Lower leg skin (tissue), 4 donors: ENCODE data around the gene POFUT2. TPM values are rescaled to one million over a fixed set of nuclear protein-coding genes. Genes with fewer than 3 reads are reported as not detected.

ENCODE experiments used
- DNase-seq, 2 donors: peaks; one replicate each; pipeline ENCODE4 v3.0.0-alpha.2; 2019; ENCODE audit warnings: low spot score in 2 of 2
- H3K4me3 ChIP-seq: fragments of 200-600 bp; sonication (generic); 2 replicates; pipeline ENCODE4 v1.5.1; 2017; ENCODE audit warnings: mild to moderate bottlenecking, low read depth; ENCODE audit not compliant: poor library complexity, severe bottlenecking
- CTCF ChIP-seq, 3 donors: fragments of 450-650 bp; IDR thresholded peaks; one replicate each; pipeline ENCODE4 v1.5.1; 2016; ENCODE audit warnings: antibody characterized with exemption in 3 of 3, mild to moderate bottlenecking in 3 of 3, moderate library complexity in 2 of 3
- POLR2A ChIP-seq, 2 donors: fragments of 450-650 bp; IDR thresholded peaks; one replicate each; pipeline ENCODE4 v1.6.1; 2016 to 2017; ENCODE audit warnings: antibody characterized with exemption in 2 of 2, mild to moderate bottlenecking in 1 of 2, moderate library complexity in 1 of 2
- WGBS, 2 donors: methylation state at CpG; one replicate each; pipeline ENCODE4 v1.1.5; 2018; 5-methylcytosine and 5-hydroxymethylcytosine counted together
- intact Hi-C: fragments of 100-400 bp; cut with DNase I; formaldehyde crosslinking; loops from one replicate; pipeline ENCODE4 v1.15.0; 2023; ENCODE audit warnings: low total_unique reads
- total RNA-seq, 4 donors: library from RNA; depleted of rRNA; stranded (reverse); fragments of >200 nt; gene quantifications; one replicate each; pipeline ENCODE4 v1.1.0, GENCODE V29; 2016

The POFUT2 gene
- total RNA-seq, 4 donors from 2014 or later = 15.0 to 22.1 (median 18.9) TPM

DNA sequence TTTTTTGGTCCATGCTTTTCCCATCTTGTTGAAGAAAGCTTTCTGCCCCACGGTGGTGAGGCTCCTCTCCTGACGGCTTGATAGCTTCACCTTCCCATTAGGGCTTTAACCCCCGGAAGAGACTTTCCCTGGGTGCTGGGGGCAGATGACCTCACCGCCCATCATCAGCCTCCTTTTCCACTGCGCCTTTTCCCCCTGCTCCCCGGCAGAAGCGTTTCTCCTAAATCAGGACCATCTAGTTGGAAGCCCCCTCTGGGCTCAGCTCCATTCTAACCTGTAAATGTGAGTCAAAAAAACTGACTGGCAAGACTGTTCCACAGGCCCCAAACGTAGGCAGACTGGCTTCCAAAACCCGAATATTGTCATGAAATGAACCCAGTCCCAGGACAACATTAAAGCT lies 6.7 kb downstream of the POFUT2 start:
- 91 to 92% methylated on average over 9 of the region's 9 CpGs for WGBS, 2 donors
- no peak for TF ChIP-seq POLR2A (IDR thresholded peaks at IDR 0.05)
- TF ChIP-seq CTCF (IDR thresholded peaks at IDR 0.05) = no peak
- intact Hi-C loops = no loop called here
- DNase-seq = no peak
- H3K4me3 ChIP-seq = no peak overlapping the region

GRCh38 chr21:45280178-45280821 lies 7.4 kb downstream of the POFUT2 start:
- WGBS, 2 donors = 93 to 94% methylated on average over 28 of the region's 28 CpGs
- H3K4me3 ChIP-seq = no peak overlapping the region
- intact Hi-C loops = no loop called here
- TF ChIP-seq CTCF (IDR thresholded peaks at IDR 0.05) (no peak), POLR2A (IDR thresholded peaks at IDR 0.05) (no peak)
- peak in 1 of 2 donors; percentile 82 for DNase-seq

GRCh38 chr21:45279446-45280177 lies 8.1 kb downstream of the POFUT2 start:
- intact Hi-C loops = no loop called here
- no peak overlapping the region for H3K4me3 ChIP-seq
- no peak for TF ChIP-seq CTCF (IDR thresholded peaks at IDR 0.05)
- no peak for TF ChIP-seq POLR2A (IDR thresholded peaks at IDR 0.05)
- DNase-seq = peak in 1 of 2 donors; percentile 73
- WGBS, 2 donors = 88 to 92% methylated on average over 25 of the region's 25 CpGs

GRCh38 chr21:45278156-45278911 lies 9.4 kb downstream of the POFUT2 start:
- no peak overlapping the region for H3K4me3 ChIP-seq
- no peak for DNase-seq
- TF ChIP-seq POLR2A (IDR thresholded peaks at IDR 0.05) (no peak), CTCF (IDR thresholded peaks at IDR 0.05) (no peak)
- intact Hi-C loops = no loop called here
- 91 to 92% methylated on average over 27 of the region's 27 CpGs for whole genome bisulfite sequencing, 2 donors

DNA sequence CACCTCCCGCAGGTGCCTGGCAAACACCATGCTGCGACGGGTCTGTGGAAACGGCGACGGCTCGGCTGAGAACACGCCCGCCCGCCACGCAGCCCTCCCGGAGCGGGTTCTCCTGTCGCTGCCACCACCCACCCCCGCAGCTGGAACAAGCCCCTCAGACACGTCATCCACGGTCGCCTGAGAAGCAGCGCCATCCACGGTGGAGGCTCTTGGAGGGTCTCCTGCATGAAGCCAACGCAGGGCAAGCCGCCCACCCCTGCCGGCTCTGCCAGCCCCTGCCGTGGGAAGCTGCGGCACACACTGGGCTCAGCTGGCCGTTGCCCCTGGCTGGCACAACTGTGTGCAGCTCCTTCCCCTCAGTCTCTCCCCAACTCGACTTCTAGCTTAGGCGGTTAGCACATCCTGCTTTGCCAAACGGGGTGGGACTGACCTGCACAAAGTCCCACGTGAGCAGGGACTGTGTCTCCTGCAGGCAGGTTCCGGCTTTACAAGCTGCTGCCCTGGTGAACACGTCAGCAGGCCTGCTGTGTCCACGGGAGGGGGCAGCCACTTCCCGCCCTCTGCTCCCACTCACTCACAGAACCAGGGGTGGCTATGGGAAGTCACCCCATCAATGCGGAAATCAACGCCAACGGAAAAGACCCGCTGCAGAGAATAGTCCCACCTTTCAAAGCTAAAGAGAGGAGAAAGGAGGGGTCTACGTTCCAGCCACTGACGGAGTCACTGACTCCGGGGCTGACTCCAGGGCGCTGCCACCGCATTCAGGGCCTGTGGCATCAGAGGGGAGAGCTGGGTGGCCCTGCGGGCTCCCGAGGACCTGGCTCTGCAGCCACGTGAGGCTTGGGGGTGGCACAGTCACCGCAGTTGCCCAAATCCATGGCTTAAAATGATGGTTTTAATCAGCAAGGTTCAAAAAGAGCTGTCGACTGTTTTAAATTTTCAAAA lies 10.3 kb downstream of the POFUT2 start:
- DNase-seq = peak in 1 of 2 donors; percentile 82
- TF ChIP-seq CTCF (IDR thresholded peaks at IDR 0.05) (no peak), POLR2A (IDR thresholded peaks at IDR 0.05) (no peak)
- intact Hi-C loops = no loop called here
- H3K4me3 ChIP-seq = no peak overlapping the region
- 91 to 94% methylated on average over 47 to 48 of the region's 48 CpGs for whole genome bisulfite sequencing, 2 donors
